ENCODE results near the gene SEC22C. TPM values are rescaled to one million over a fixed set of nuclear protein-coding genes. Genes with fewer than 3 reads are reported as not detected.

Gene SEC22C
- total RNA-seq, 1 donor: 32.6 TPM

- DNase-seq (ENCODE audit: low read depth in 2 of 3, low spot score in 2 of 3): no peak
These were observed 65.8 kb downstream of the SEC22C start for GRCh38 chr3:42515976-42516375.

GRCh38 chr3:42515391-42515916 lies 66.3 kb downstream of the SEC22C start:
- no peak for DNase-seq (ENCODE audit: low read depth in 2 of 3, low spot score in 2 of 3)

- no peak for DNase-seq (ENCODE audit: low read depth in 2 of 3, low spot score in 2 of 3)
These were observed 66.9 kb downstream of the SEC22C start for GRCh38 chr3:42514876-42515275.

- DNase-seq (ENCODE audit: low read depth in 2 of 3, low spot score in 2 of 3): no peak
These were observed 68.2 kb downstream of the SEC22C start for GRCh38 chr3:42513521-42513920.

GRCh38 chr3:42513121-42513520 lies 68.6 kb downstream of the SEC22C start:
- DNase-seq (ENCODE audit: low read depth in 2 of 3, low spot score in 2 of 3): no peak

GRCh38 chr3:42511736-42512135 lies 70.0 kb downstream of the SEC22C start:
- DNase-seq (ENCODE audit: low read depth in 2 of 3, low spot score in 2 of 3): no peak

GRCh38 chr3:42511201-42511600 lies 70.6 kb downstream of the SEC22C start:
- DNase-seq (ENCODE audit: low read depth in 2 of 3, low spot score in 2 of 3): no peak

GRCh38 chr3:42510325-42510724 lies 71.4 kb downstream of the SEC22C start:
- no peak for DNase-seq (ENCODE audit: low read depth in 2 of 3, low spot score in 2 of 3)

- no peak for DNase-seq (ENCODE audit: low read depth in 2 of 3, low spot score in 2 of 3)
These were observed 72.7 kb downstream of the SEC22C start for GRCh38 chr3:42509111-42509510.

GRCh38 chr3:42508562-42508961 lies 73.2 kb downstream of the SEC22C start:
- no peak for DNase-seq (ENCODE audit: low read depth in 2 of 3, low spot score in 2 of 3)

- DNase-seq (ENCODE audit: low read depth in 2 of 3, low spot score in 2 of 3): peak in 2 of 3 donors; percentile 12 to 30
These were observed 73.9 kb downstream of the SEC22C start for GRCh38 chr3:42507761-42508335.

- no peak for DNase-seq (ENCODE audit: low read depth in 2 of 3, low spot score in 2 of 3)
These were observed 74.5 kb downstream of the SEC22C start for GRCh38 chr3:42507252-42507651.

- no peak for DNase-seq (ENCODE audit: low read depth in 2 of 3, low spot score in 2 of 3)
These were observed 75.8 kb downstream of the SEC22C start for GRCh38 chr3:42505849-42506410.

- no peak for DNase-seq (ENCODE audit: low read depth in 2 of 3, low spot score in 2 of 3)
These were observed 76.5 kb downstream of the SEC22C start for GRCh38 chr3:42505128-42505848.

- no peak for DNase-seq (ENCODE audit: low read depth in 2 of 3, low spot score in 2 of 3)
These were observed 77.2 kb downstream of the SEC22C start for GRCh38 chr3:42504334-42505127.

GRCh38 chr3:42503957-42504333 lies 77.8 kb downstream of the SEC22C start:
- DNase-seq (ENCODE audit: low read depth in 2 of 3, low spot score in 2 of 3): no peak

- DNase-seq (ENCODE audit: low read depth in 2 of 3, low spot score in 2 of 3): no peak
These were observed 78.4 kb downstream of the SEC22C start for GRCh38 chr3:42503251-42503924.

- peak; percentile 75 to 80 (median 77) for DNase-seq (ENCODE audit: low read depth in 2 of 3, low spot score in 2 of 3)
These were observed 79.1 kb downstream of the SEC22C start, which contains the start of gene VIPR1 for GRCh38 chr3:42502429-42503250. TSS of gene VIPR1 (plus strand) at chr3:42502643. CDS start at chr3:42502736, 93 bp downstream.

- DNase-seq (ENCODE audit: low read depth in 2 of 3, low spot score in 2 of 3): peak; percentile 46 to 57 (median 49)
These were observed 79.9 kb downstream of the SEC22C start for GRCh38 chr3:42501681-42502428.

All from hematopoietic multipotent progenitor cell (in vitro differentiated cells).